Fibroblast of lung (primary cell): ENCODE results near the gene TTBK2. TPM values are rescaled to one million over a fixed set of nuclear protein-coding genes. Genes with fewer than 3 reads are reported as not detected.

Source experiments
- DNase-seq, 2 donors: peaks; one replicate each; pipeline versions ENCODE4 v3.0.0 to v3.0.0-alpha.2; 2010; ENCODE audit warnings: low read depth in 2 of 2
- H2AFZ ChIP-seq: 2 replicates; pipeline ENCODE4 v1.5.1; 2012; ENCODE audit warnings: low read length, control low read depth, inconsistent platforms
- H3K27ac ChIP-seq: 2 replicates; pipeline ENCODE4 v1.5.1; 2011; ENCODE audit warnings: low read length, control low read depth; ENCODE audit not compliant: insufficient read depth
- H3K27me3 ChIP-seq: 2 replicates; pipeline ENCODE4 v1.5.1; 2011; ENCODE audit warnings: mild to moderate bottlenecking, low read length; ENCODE audit not compliant: control insufficient read depth, insufficient read depth
- H3K36me3 ChIP-seq: 2 replicates; pipeline ENCODE4 v1.5.1; 2011; ENCODE audit warnings: low read length; ENCODE audit not compliant: control insufficient read depth, insufficient read depth
- H3K4me1 ChIP-seq: 2 replicates; pipeline ENCODE4 v1.5.1; 2011; ENCODE audit warnings: low read length; ENCODE audit not compliant: control insufficient read depth, insufficient read depth; ENCODE audit errors: extremely low read depth
- H3K4me2 ChIP-seq: 2 replicates; pipeline ENCODE4 v1.5.1; 2011; ENCODE audit warnings: low read length, control low read depth; ENCODE audit not compliant: insufficient read depth; ENCODE audit errors: extremely low read depth
- H3K4me3 ChIP-seq, 4 experiments: fragments of 200-600 bp in 1 of 4; sonication (generic) in 1 of 4; replicated peaks in 1 of 4; 2 replicates each; pipeline ENCODE4 v1.5.1; 2011 to 2016; ENCODE audit warnings: low read length in 4 of 4, low read depth in 3 of 4, mild to moderate bottlenecking in 3 of 4, control low read depth in 2 of 4, inconsistent platforms in 1 of 4, mixed read lengths in 1 of 4; ENCODE audit not compliant: insufficient read depth in 1 of 4; ENCODE audit errors: control extremely low read depth in 1 of 4
- H3K79me2 ChIP-seq: 2 replicates; pipeline ENCODE4 v1.5.1; 2012; ENCODE audit warnings: mild to moderate bottlenecking, low read length, inconsistent platforms; ENCODE audit not compliant: control insufficient read depth, insufficient read depth
- H3K9ac ChIP-seq: 2 replicates; pipeline ENCODE4 v1.5.1; 2011; ENCODE audit warnings: mild to moderate bottlenecking, low read length, control low read depth; ENCODE audit not compliant: insufficient read depth
- H3K9me3 ChIP-seq: 2 replicates; pipeline ENCODE4 v1.5.1; 2012; ENCODE audit warnings: low read depth, low read length; ENCODE audit not compliant: control insufficient read depth, insufficient read depth
- H4K20me1 ChIP-seq: 2 replicates; pipeline ENCODE4 v1.5.1; 2011; ENCODE audit warnings: low read length; ENCODE audit not compliant: control insufficient read depth, insufficient read depth; ENCODE audit errors: extremely low read depth
- EZH2 ChIP-seq: IDR thresholded peaks from 2 replicates; pipeline ENCODE4 v1.5.1; 2012; ENCODE audit warnings: low read length, control low read depth, mild to moderate bottlenecking; ENCODE audit errors: missing control alignments
- polyA plus RNA-seq, 2 donors: library from polyadenylated mRNA; depleted of rRNA in 1 of 2; stranded (reverse) in 1 of 2; unstranded in 1 of 2; fragments of >200 nt; gene quantifications; 2 replicates each; pipeline ENCODE4 v1.2.1, GENCODE V29; 2011 to 2012; ENCODE audit warnings: missing spikeins in 1 of 2
- total RNA-seq: library from RNA; depleted of rRNA; stranded (reverse); fragments of >200 nt; gene quantifications from 2 replicates; pipeline ENCODE4 v1.2.1, GENCODE V29; 2014
- TF ChIP-seq, protein P1 (sequence below), 2 donors: IDR thresholded peaks in 1 of 2; conservative IDR thresholded peaks in 1 of 2; 1 replicate in 1 of 2; 2 replicates in 1 of 2; pipeline ENCODE4 v1.5.1; 2011 to 2012; ENCODE audit warnings: low read length in 2 of 2, control low read depth in 1 of 2, inconsistent platforms in 1 of 2, low read depth in 1 of 2, mild to moderate bottlenecking in 1 of 2

The TTBK2 gene
- total and polyA plus RNA-seq, 2 donors (not counting 1 experiment from before 2014, with no cell fraction given): 5.6 to 16.2 TPM

DNA sequence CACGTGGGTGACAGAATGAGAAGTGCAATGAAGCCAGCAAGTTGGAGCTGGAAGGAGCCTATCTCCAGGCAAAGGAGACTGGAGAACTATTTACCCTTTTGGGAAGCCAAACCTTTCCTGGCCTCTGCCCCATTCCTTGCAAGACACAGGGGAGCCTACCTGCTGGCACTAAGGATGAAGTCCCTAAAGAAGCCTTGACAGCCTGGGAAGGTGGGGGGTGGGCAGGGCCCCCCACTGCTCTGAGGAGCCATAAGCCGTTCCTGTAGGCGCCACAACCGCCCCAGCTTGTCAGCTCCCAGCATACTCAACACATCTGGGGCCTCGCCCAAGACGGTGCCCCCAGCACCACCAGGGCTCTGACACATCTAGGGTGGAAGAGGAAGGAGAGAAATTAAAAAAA lies 189.1 kb downstream of the TTBK2 start:
- no peak overlapping the region for H3K27ac ChIP-seq
- H3K4me2 ChIP-seq: no peak overlapping the region
- H4K20me1 ChIP-seq: no peaks in the 10 kb centered on the region
- no peaks in the 10 kb centered on the region for H3K27me3 ChIP-seq
- no peak overlapping the region for H3K9ac ChIP-seq
- H3K9me3 ChIP-seq: no peaks in the 10 kb centered on the region
- H3K79me2 ChIP-seq: peaks cover 6% of the 10 kb centered on the region
- H3K4me3 ChIP-seq: no peak overlapping the region
- H3K4me1 ChIP-seq: peaks cover 3% of the 10 kb centered on the region
- H2AFZ ChIP-seq: no peak overlapping the region
- no peak for TF ChIP-seq EZH2
- TF ChIP-seq, protein P1, sequence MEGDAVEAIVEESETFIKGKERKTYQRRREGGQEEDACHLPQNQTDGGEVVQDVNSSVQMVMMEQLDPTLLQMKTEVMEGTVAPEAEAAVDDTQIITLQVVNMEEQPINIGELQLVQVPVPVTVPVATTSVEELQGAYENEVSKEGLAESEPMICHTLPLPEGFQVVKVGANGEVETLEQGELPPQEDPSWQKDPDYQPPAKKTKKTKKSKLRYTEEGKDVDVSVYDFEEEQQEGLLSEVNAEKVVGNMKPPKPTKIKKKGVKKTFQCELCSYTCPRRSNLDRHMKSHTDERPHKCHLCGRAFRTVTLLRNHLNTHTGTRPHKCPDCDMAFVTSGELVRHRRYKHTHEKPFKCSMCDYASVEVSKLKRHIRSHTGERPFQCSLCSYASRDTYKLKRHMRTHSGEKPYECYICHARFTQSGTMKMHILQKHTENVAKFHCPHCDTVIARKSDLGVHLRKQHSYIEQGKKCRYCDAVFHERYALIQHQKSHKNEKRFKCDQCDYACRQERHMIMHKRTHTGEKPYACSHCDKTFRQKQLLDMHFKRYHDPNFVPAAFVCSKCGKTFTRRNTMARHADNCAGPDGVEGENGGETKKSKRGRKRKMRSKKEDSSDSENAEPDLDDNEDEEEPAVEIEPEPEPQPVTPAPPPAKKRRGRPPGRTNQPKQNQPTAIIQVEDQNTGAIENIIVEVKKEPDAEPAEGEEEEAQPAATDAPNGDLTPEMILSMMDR (conservative IDR thresholded peaks at IDR 0.05 in 1 of 2, IDR thresholded peaks at IDR 0.05 in 1 of 2; ENCODE audit: low read depth in 1 of 2, low read length in 2 of 2): no peak
- H3K36me3 ChIP-seq: peaks cover 42% of the 10 kb centered on the region
- DNase-seq: no peak

DNA sequence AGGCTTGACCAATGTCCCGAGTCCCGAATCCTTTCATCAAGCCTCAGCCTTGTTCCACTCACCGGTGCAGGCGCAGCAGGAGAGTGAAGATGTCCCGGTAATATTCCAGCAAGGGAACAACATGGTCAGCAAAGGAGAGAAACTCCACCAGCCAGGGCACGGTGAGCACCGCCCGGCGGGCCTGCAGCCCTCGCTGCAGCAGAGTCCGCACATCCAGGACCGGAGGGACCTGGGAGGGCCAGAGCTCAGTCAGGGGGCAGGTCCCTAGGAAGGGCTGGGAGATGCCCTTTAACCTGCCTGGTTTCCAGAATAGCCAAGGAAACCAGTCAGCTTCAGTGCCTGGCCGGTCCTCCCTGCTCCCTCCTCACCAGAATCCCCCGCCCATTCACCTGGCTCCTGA lies 190.0 kb downstream of the TTBK2 start:
- H3K4me2 ChIP-seq: no peak overlapping the region
- no peaks in the 10 kb centered on the region for H4K20me1 ChIP-seq
- DNase-seq: no peak
- no peak overlapping the region for H3K4me3 ChIP-seq
- H3K9ac ChIP-seq: no peak overlapping the region
- peaks cover under 1% of the 10 kb centered on the region for H3K79me2 ChIP-seq
- no peak overlapping the region for H2AFZ ChIP-seq
- no peak for TF ChIP-seq EZH2
- TF ChIP-seq, protein P1 (conservative IDR thresholded peaks at IDR 0.05 in 1 of 2, IDR thresholded peaks at IDR 0.05 in 1 of 2; ENCODE audit: low read depth in 1 of 2, low read length in 2 of 2): no peak
- peaks cover under 1% of the 10 kb centered on the region for H3K4me1 ChIP-seq
- H3K9me3 ChIP-seq: no peaks in the 10 kb centered on the region
- no peak overlapping the region for H3K27ac ChIP-seq
- H3K36me3 ChIP-seq: peaks cover 44% of the 10 kb centered on the region
- H3K27me3 ChIP-seq: no peaks in the 10 kb centered on the region

DNA sequence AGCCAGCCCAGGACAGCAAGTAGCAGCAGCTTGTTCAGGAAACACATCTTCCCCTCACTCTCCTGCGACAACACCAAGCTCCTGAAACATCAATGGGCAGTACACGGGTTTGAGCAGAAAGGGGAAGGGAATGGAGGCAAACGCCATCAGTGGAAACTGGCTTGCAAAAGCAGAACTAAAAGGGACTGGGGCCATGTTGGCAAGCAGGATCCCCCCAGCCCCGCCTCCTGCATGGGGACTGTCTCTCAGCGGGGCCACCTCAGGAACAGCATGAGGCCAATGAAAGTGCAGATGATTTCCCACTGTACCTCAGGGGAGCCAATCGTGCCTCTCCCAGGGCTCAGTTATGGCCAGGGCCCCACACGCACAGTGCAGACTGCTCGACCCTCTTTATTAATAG lies 190.4 kb downstream of the TTBK2 start:
- Histone ChIP-seq H3K4me1 (no peaks in the 10 kb centered on the region), H3K36me3 (peaks cover 43% of the 10 kb centered on the region)

More for the DNA sequence above, 190.4 kb downstream of the TTBK2 start:
- Histone ChIP-seq H3K9me3 (no peaks in the 10 kb centered on the region), H2AFZ (no peak overlapping the region), H3K4me2 (no peak overlapping the region), H3K27ac (no peak overlapping the region), H3K4me3 (no peak overlapping the region), H3K79me2 (no peaks in the 10 kb centered on the region), H3K27me3 (no peaks in the 10 kb centered on the region), H3K9ac (no peak overlapping the region), H4K20me1 (no peaks in the 10 kb centered on the region)
- no peak for TF ChIP-seq EZH2
- TF ChIP-seq, protein P1 (conservative IDR thresholded peaks at IDR 0.05 in 1 of 2, IDR thresholded peaks at IDR 0.05 in 1 of 2; ENCODE audit: low read depth in 1 of 2, low read length in 2 of 2): no peak
- no peak for DNase-seq
